ENCODE results near the gene OSBPL8.

Gene OSBPL8, protein sequence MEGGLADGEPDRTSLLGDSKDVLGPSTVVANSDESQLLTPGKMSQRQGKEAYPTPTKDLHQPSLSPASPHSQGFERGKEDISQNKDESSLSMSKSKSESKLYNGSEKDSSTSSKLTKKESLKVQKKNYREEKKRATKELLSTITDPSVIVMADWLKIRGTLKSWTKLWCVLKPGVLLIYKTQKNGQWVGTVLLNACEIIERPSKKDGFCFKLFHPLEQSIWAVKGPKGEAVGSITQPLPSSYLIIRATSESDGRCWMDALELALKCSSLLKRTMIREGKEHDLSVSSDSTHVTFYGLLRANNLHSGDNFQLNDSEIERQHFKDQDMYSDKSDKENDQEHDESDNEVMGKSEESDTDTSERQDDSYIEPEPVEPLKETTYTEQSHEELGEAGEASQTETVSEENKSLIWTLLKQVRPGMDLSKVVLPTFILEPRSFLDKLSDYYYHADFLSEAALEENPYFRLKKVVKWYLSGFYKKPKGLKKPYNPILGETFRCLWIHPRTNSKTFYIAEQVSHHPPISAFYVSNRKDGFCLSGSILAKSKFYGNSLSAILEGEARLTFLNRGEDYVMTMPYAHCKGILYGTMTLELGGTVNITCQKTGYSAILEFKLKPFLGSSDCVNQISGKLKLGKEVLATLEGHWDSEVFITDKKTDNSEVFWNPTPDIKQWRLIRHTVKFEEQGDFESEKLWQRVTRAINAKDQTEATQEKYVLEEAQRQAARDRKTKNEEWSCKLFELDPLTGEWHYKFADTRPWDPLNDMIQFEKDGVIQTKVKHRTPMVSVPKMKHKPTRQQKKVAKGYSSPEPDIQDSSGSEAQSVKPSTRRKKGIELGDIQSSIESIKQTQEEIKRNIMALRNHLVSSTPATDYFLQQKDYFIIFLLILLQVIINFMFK

DNA sequence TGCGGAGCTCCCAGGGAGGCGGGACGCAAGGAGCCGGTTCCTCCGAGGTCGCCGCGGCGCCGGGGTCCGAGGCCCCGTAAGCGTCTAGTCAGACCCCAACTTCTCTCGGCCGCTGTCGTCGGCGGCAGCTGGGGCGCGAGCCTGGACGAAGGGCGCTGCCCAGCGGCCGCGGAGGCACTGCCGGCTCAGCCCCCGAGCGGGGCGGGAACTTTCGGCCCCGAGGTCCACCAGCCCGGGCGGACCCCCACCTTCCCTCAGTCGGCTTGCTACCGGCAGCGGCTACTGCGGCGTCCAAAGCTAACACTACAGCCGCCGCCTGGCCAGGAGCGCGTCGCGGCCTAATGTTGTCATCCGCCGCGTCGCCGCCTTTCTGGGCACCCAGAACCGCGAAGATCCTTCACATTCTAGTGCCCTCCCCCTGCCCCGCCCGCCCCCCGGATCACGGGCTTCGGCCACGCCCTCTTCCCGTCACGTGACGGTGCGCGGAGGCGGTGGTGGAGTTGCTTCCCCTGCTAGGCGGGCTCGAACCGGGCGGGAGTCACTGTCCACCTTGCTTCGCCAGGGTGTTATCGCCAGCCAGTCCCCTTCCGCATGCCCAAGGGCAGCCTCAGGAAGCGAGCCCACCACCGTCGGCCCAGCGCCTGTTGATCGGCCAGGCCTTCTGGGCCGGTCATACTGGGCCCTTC is at the start of gene OSBPL8:
OSBPL8 (minus strand) TSS at position 372 of the 686 bp plus-strand sequence. CDS start 72,220 bp downstream, outside the sequence.
- peak; percentile 85 for DNase-seq (ENCODE audit: low spot score)

DNA sequence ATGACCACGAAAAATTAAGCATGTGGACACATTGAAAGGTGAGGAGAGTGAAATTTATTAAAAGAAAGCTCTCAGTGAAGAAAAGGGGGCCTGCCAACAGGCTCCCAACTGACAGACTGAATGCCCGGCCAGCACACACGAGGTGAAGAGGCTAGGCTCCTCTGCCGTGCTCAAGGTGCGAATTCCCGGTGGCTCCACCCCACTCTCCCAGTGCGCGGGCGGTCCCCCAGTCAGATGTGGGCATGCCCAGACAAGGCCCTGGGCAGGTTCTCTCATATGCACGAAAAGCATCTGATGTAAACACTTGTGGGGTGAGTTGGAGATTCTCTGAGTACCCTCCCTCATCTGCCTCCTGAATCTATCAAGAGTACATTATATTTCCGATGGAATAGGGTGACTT is 48.5 kb upstream of the OSBPL8 start:
- no peak for DNase-seq (ENCODE audit: low spot score)

DNA sequence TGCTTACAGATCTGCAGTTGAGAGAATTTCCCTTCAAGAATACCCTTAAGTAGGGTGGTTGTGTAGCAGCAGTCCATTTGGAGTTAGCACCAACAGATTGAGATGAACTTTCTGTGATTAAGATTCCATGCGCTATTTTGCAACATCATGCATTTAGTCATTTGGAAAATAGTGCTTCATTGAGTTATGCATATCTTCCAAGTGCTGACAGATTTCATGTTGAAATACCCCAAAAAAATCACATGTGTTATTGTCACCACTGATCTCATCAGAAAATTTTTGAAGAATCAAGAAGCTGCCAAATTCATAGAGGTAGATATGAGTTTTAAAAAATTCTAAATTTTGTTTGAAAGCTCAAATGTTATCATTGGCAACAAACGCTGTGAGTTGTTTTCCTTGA is 35.5 kb upstream of the OSBPL8 start:
- DNase-seq (ENCODE audit: low spot score) = no peak

DNA sequence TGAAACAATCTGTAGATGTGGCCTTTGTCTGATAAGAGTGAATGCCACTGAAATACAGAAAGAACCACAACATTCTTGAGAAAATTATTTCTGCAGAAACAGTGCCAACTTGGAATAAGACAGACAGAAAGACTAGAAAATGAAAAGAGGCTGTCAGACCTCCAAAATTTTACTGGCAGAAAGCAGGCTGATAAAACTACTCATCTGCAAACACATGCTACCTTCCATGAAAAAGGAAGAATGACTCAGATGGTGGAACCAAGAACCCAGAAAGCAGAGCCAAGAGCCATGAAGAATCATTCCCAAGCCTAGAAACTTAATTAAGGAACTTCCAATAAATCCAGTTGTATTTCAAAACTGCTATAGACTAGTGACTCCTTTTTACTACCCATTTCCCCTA is 31.9 kb upstream of the OSBPL8 start:
- no peak for DNase-seq (ENCODE audit: low spot score)

DNA sequence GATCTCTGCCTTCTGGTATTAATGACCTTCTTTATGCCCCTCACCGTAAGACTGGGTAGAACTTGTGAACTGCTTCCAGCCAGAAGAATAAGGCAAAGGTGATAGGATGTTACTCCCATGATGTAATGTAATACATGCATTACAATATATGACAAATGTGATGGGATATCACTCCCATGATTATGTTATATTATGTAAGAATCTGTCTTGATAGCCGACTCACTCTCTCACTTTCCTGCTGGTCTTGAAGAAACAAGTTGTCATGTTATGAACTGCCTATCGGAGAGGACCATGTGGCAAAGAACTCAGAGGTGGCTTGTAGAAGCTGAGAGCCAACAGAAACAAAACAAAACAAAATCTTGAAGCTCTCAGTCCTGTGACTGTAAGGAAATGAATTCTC is 30.6 kb upstream of the OSBPL8 start:
- no peak for DNase-seq (ENCODE audit: low spot score)

DNA sequence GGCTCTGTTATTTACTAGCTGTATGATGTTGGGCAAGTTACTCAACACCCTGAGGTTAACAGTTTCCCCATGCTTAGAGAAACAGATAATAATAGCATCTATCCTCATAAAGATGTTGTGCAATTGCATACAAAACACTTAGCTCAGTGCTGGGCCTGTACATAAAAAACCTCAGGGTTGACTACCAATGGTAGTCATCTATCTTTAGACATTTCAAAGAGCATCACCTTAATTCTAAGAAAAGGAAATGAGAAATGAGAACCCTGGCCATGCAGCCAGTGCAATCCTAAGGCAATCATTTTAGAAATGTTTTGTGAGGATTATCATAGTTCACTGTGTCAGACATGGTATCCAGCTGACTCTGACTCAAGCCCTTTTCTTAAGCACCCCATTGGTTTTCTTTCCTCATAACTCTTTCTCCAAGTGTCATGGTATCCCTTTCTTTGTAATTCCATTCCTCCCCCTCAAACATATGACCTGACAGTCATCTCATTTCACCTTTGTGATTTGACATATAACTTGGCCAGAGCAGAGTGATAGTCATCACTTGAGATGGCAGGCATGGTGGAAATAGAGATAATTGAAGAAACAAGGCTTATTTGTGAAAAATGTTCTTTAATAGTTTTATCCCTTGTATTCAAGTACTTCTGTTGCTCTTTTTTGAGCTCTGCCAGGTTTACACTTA is 29.5 kb upstream of the OSBPL8 start:
- no peak for DNase-seq (ENCODE audit: low spot score)

DNA sequence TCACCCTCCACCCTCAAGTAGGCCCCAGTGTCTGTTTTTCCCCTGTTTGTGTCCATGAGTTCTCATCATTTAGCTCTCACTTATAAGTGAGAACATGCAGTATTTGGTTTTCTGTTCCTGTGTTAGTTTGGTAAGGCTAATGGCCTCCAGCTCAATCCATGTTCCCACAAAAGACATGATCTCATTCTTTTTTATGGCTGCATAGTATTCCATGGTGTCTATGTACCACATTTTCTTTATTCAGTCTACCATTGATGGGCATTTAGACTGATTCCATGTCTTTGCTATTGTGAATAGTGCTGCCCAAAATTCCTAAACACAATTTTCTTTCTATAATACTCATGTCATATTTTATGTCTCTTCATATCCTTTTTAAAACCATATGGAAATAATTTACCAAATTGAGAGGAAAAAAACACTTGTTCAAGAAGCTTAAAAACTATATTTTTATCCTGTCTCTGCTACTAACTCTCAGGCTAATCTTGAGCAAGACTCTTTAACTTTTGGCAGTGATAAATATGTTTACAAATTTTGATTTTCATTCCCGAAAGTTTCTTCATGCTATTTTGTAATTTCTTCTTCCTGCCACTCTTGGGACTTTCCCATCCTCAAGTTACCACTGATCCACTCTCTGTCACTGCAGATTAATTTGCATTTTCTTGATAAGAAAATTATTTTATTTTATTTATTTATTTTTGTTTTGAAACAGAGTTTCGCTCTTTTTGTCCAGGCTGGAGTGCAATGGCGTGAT is 28.0 kb upstream of the OSBPL8 start:
- DNase-seq (ENCODE audit: low spot score) = no peak

DNA sequence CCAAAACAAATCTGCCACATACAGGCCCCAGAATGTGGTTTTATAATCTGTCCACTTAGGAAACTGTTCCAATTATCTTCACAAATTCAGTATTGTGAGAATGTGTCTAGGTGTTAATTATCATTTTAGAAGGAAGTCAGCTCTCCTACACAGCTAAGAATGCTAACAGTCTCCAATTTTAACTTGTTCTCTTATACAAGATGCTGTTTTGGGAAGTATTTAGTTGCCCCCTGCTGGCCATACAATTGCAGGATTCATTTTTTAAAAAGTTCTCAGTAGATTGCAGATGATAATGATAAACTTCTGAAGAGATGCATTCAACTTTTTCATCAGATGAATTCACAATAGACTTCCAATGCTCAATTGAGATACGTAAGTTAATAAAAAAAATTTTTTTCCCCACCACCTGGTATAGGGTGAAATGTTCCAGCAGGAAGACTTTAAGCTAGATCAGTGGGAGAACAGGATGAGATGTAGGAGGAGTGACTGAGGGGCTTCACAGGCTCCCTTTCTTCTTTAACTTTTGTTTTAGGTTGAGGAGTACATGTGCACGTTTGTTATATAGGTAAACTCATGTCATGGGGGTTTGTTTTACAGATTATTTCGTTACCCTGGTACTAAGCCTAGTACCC is 27.3 kb upstream of the OSBPL8 start:
- DNase-seq (ENCODE audit: low spot score) = peak; percentile 6

DNA sequence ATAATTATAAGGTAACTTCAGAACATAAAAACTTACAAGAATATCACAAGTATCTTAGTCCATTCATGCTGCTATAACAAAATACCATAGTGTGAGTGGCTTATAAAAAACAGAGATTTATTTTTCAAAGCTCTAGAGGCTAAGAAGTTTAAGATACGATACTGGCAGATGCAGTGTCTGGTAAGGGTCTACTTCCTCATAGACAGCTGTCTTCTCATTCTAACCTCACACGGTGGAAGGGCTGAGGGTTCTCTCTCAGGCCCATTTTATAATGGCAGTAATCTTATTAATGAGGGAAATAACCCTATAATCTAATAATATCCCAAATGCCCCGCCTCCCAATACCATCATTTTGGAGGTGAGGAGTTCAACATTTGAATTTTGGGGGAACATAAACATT is 23.7 kb upstream of the OSBPL8 start:
- no peak for DNase-seq (ENCODE audit: low spot score)

DNA sequence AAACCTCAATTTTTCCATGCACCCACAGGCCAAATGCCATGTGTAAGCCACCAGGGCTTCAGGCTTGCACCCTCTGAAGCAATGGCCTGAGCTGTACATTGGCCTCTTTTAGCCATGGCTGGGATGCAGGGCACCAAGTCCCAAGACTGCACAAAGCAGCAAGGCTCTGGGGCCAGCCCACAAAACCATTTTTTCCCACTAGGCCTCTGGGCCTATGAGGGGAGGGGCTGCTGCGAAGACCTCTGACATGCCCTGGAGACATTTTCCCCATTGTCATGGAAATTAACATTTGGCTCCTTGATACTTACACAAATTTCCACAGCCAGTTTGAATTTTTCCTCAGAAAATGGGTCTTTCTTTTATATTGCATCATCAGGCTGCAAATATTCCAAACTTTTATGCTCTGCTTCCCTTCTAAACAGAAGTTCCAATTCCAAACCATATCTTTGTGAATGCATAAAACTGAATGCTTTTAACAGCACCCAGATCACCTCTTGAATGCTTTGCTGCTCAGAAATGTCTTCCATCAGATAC is 14.3 kb upstream of the OSBPL8 start:
- no peak for DNase-seq (ENCODE audit: low spot score)

DNA sequence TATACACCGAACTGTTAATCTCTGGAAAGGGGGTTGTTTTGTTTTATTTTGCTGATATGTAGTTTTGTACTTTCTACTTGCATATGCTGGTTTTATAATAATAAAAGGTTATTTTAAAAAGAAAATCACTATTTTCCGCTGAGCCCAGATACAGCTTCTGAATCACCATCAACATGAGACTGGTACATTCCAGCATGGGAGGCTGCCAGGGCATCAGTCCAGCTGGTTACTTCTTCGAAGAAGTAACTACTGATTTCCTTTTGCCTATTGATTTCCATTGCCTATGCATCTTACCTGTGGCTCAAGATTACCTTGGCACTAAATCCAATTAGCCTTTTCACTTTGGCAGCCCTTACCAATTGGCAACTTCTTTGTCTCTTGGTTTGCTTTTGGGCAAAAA is 11.7 kb upstream of the OSBPL8 start:
- DNase-seq (ENCODE audit: low spot score) = no peak

DNA sequence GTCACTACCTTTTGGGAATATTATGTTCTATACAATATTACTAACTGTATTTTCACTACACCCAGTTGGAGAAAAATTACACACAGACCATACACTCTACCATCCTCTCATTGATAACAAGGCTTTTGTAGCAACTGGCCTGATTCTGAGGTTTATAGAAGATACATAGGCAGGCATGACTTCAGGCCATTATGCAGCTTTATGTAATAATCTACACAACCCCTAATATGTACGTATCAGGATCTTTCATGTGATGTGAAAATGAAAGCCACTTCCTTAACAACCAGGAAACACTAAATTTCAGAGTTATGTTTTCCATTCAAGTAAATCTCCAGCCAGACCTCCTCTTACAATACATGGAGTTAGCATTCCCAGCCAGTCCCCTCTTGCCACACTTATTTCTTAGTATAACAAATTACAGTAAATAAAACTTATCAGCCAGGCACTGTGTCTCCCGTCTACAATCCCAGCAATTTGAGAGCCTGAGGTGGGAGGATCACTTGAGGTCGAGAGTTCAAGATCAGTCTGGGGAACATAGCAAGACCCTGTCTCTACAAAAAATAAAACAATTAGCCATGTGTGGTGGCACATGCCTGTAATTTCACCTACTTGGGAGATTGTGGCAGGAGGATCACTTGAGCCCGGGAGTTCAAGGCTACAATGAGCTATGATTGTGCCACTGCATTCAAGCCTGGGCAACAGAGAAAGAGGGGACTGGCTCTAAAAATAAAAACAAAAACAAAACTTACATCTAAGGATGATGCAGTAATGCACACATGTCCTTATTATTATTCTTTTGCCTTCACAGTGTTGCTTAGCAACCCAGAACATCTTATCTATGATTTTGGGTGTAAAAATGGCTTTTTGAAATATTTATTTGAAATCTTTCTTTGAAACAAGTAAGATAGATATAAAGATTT is 10.4 kb upstream of the OSBPL8 start:
- DNase-seq (ENCODE audit: low spot score) = no peak

DNA sequence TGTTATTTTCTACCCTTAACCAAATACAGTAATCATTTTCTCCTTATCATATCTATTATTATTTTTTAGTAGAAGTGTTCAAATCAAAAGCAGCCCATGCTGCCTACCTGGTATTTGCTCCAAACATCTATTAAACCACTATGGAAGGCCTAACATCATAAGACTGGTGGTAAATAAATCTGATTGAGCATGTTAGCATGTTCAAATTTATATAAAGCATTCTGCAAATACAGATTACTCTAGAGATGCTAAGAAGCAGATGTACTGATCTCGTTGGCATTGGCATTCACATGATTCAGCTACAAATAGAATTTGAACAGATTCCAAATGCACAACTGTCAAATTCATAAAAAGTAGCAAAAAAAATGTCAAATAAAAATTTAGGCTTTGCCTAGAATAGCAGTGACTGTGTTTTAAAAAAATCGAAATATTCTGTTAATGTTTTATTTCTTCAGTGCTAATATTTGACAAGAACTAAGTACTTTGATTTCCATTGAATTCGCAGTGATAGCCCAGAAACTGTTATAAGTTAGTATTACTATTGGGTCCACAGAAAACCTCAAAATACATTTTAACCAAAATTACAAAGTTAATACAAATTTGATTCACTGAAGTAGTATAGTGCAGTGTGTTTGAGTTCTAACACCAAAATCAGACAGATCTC is 9.4 kb upstream of the OSBPL8 start:
- DNase-seq (ENCODE audit: low spot score) = no peak

DNA sequence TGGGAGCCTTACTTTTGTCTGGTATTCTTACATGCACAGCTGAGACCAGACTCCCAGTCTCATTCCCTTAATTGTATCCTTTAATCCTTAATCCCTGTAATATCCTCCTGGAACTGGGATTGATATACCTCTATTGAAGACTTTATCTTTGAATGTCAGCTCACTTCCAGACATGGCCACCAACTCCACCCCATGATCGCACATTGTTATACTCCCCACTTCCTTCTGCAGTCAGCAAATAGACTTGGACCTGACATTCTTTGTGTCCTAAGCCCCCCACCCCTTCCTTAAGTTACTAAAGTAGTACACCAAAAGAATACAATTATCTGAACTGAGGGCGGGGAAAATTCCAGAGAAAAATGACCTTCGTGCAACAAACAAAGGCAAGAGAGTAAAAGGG is 8.6 kb upstream of the OSBPL8 start:
- DNase-seq (ENCODE audit: low spot score) = no peak

DNA sequence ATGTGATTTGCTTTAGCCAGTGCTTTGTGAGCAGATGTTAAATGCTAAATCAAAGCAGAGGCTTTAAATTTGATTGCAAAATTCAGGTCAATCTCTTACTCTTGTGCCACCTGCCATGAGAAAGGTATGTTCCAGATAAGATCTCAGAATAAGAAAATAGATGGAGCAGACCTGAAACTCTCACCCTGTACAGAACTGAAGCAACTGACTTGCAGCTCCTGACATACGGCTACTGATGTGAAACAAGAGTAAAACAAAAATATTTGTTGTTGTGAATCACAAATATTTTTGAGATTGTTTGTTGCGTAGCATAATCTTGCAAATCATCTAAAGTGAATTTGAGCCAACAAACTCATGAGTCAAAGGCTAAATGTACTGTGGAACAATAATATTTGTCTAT is 3.5 kb upstream of the OSBPL8 start:
- DNase-seq (ENCODE audit: low spot score) = no peak

DNA sequence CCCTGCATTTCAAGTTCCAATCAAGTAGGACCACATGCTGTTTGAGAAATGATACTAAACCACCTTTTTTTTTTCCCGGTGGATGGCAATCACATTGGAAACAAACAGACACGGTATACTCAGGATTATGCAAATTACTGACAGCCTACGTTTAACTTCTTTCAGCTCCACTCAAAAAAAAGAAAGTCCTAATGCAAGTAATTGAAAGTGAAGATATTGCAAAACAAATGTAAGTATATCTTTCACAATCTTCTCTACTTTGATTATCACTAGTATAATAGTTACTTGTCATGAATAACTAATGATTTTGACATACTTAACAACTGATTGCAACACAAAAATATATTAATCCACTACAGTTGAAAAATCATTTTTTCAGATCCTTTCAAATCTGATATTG is 2.6 kb upstream of the OSBPL8 start:
- no peak for DNase-seq (ENCODE audit: low spot score)

DNA sequence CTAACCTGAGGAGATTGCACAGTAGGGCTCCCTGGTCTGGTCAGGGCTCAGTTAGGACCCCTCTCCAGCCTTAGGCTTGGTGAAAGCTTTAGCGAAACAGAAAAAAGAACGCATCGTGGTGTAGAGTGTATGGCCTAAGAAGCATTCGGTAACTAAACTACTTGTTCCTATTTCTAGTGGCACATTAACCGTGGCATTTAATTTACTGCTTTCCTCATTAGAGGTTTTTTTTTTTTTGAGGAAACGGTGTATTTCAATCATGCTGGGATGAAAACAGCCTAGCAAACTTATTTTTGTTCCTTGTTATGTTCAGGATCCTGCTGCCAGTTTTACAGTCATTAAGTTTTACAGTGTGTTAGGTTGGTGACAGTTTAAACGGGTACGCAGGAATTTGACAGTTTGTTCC is 518 bp upstream of the OSBPL8 start:
- no peak for DNase-seq (ENCODE audit: low spot score)

DNA sequence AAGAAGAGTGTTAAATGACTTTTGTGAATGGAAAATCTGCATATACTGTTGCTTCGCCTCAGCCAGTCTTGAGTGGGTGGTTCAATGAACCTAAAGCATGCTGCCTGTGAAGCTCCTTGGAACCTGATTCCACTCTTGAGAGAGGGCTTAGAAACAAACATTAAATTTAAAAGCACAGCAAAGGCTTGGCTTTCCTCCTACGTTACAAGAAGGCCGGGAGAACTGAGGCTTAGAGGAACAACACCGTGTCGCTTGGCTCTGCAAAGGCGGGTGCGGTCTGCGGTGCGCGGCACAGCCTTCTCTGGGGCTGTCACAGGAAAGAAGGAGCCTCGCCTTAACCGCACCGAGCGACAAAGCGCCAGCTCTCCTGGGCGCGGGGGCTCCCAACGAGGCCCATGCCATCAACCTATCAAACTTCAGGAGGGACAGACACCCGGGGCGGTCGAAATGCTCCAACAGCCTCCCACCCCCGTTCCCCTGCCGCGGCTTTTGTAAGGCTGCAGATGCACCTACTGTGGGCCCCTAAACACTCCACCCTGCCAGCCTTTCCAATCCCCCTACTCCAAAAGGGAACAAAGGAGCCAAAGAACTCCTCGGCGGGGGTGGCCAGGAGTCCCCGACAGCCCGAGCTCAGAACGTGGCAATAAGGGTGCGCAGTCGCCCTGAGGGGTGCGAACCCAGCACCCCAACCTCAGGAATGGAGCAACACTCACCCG is 729 bp downstream of the OSBPL8 start:
- DNase-seq (ENCODE audit: low spot score) = peak; percentile 28
